ENCODE measurements around the gene PI16. TPM values are rescaled to one million over a fixed set of nuclear protein-coding genes. Genes with fewer than 3 reads are reported as not detected.

The PI16 gene
- total and polyA plus RNA-seq, 2 of the 13 experiments (the other 11 are each of a cell fraction or from before 2014, with no cell fraction given) = not detected

- no peak overlapping the region for H3K4me3 ChIP-seq (replicated peaks in 1 of 3; ENCODE audit: insufficient read depth in 1 of 3, low read depth in 2 of 3, low read length in 3 of 3)
- H3K9me3 ChIP-seq (ENCODE audit: low read length) = no peaks in the 10 kb centered on the region
- no peaks in the 10 kb centered on the region for H4K20me1 ChIP-seq (ENCODE audit: insufficient read depth, low read length)
- no peak overlapping the region for H2AFZ ChIP-seq (ENCODE audit: low read length)
- H3K79me2 ChIP-seq (ENCODE audit: insufficient read depth, low read length) = no peaks in the 10 kb centered on the region
- TF ChIP-seq ASH2L (IDR thresholded peaks at IDR 0.05; ENCODE audit: insufficient read length, low read depth, low read length) (no peak), ZKSCAN1 (IDR thresholded peaks at IDR 0.05; ENCODE audit: low read length) (peak; percentile 79; the same call in 1 of the 2 replicates)
- H3K36me3 ChIP-seq (replicated peaks in 1 of 2; ENCODE audit: control insufficient read depth in 1 of 2, insufficient read depth in 2 of 2, low read length in 2 of 2) = no peaks in the 10 kb centered on the region
- 10% methylated on average over 1 of the region's 1 CpG for WGBS (ENCODE audit: low lambda C conversion rate)
- no peaks in the 10 kb centered on the region for H3K4me1 ChIP-seq (ENCODE audit: insufficient read depth, low read length)
- no peak overlapping the region for H3K4me2 ChIP-seq (ENCODE audit: low read depth, low read length)
- DNase-seq (ENCODE audit: low spot score) = no peak
- no peak for FAIRE-seq
- CTCF ChIA-PET (ENCODE audit: low intra/inter-chr PET ratio, low total read pairs) = no interaction called here
- intact Hi-C loops (cut with micrococcal nuclease; ENCODE audit: unreplicated experiment) = no loop called here
- in situ Hi-C loops (cut with HindIII; ENCODE audit: extremely low pct_ligation_motif_present, low pct_unique_long_range_greater_than_20kb) = no loop called here
- POLR2A ChIA-PET = no interaction called here
- no peak for ATAC-seq
- H3K9ac ChIP-seq (ENCODE audit: insufficient read depth, low read depth, low read length) = no peak overlapping the region
- no peak overlapping the region for H3K27ac ChIP-seq (ENCODE audit: extremely low read length, insufficient read depth, low read length)
- H3K27me3 ChIP-seq (ENCODE audit: control insufficient read depth in 1 of 2, insufficient read depth in 2 of 2, low read length in 2 of 2) = peaks cover 13 to 53% of the 10 kb centered on the region in 2 experiments; a peak in 4 of 5 replicates
- BruUV-seq (replicated peaks) = no TSS peak
Observed at GRCh38 chr6:36953931-36954261, 642 bp upstream of the PI16 start.

GRCh38 chr6:36955136-36955535 is 598 bp downstream of the PI16 start:
- Histone ChIP-seq H4K20me1 (ENCODE audit: insufficient read depth, low read length) (no peaks in the 10 kb centered on the region), H3K4me3 (replicated peaks in 1 of 3; ENCODE audit: insufficient read depth in 1 of 3, low read depth in 2 of 3, low read length in 3 of 3) (no peak overlapping the region), H3K79me2 (ENCODE audit: insufficient read depth, low read length) (no peaks in the 10 kb centered on the region), H3K9ac (ENCODE audit: insufficient read depth, low read depth, low read length) (no peak overlapping the region), H3K4me2 (ENCODE audit: low read depth, low read length) (no peak overlapping the region), H3K36me3 (replicated peaks in 1 of 2; ENCODE audit: control insufficient read depth in 1 of 2, insufficient read depth in 2 of 2, low read length in 2 of 2) (no peaks in the 10 kb centered on the region), H3K9me3 (ENCODE audit: low read length) (no peaks in the 10 kb centered on the region), H3K27ac (ENCODE audit: extremely low read length, insufficient read depth, low read length) (no peak overlapping the region), H3K27me3 (ENCODE audit: control insufficient read depth in 1 of 2, insufficient read depth in 2 of 2, low read length in 2 of 2) (peaks cover 12 to 48% of the 10 kb centered on the region in 2 experiments; a peak in 3 of 5 replicates), H3K4me1 (ENCODE audit: insufficient read depth, low read length) (no peaks in the 10 kb centered on the region), H2AFZ (ENCODE audit: low read length) (no peak overlapping the region)
- BruUV-seq (replicated peaks) = no TSS peak
- in situ Hi-C loops (cut with HindIII; ENCODE audit: extremely low pct_ligation_motif_present, low pct_unique_long_range_greater_than_20kb) (no loop called here), intact Hi-C loops (cut with micrococcal nuclease; ENCODE audit: unreplicated experiment) (no loop called here)
- no peak for FAIRE-seq
- no peak for TF ChIP-seq HBP1 (CRISPR knock-in tag; IDR thresholded peaks at IDR 0.05; ENCODE audit: low read depth)
- TF ChIP-seq ZNF572 (CRISPR knock-in tag; IDR thresholded peaks at IDR 0.05) = no peak
- TF ChIP-seq ZNF496 (CRISPR knock-in tag; IDR thresholded peaks at IDR 0.05; ENCODE audit: insufficient replicate concordance) = no peak
- TF ChIP-seq ZNF784 (CRISPR knock-in tag; IDR thresholded peaks at IDR 0.05; ENCODE audit: borderline replicate concordance) = no peak
- TF ChIP-seq PAF1 (CRISPR knock-in tag; IDR thresholded peaks at IDR 0.05) = no peak
- no peak for TF ChIP-seq ISL2 (CRISPR knock-in tag; IDR thresholded peaks at IDR 0.05)
- TF ChIP-seq NAIF1 (CRISPR knock-in tag; IDR thresholded peaks at IDR 0.05; ENCODE audit: borderline replicate concordance) = no peak
- TF ChIP-seq NFKB2 (CRISPR knock-in tag; IDR thresholded peaks at IDR 0.05; ENCODE audit: borderline replicate concordance) = no peak
- no peak for TF ChIP-seq ZNF724P (CRISPR knock-in tag; IDR thresholded peaks at IDR 0.05; ENCODE audit: borderline replicate concordance)
- TF ChIP-seq ZC3H13 (CRISPR knock-in tag; IDR thresholded peaks at IDR 0.05) = no peak
- no peak for TF ChIP-seq EED (CRISPR knock-in tag; IDR thresholded peaks at IDR 0.05)
- POLR2A ChIA-PET = interaction anchor here (1.7 kb wide), 1 partner anchor 31 kb away, joined by 5 read pairs; the partner anchor contains the start of gene MTCH1
- no peak for ATAC-seq
- CTCF ChIA-PET (ENCODE audit: low intra/inter-chr PET ratio, low total read pairs) = no interaction called here
- 28% methylated on average over 6 of the region's 6 CpGs for WGBS (ENCODE audit: low lambda C conversion rate)
- DNase-seq (ENCODE audit: low spot score) = no peak

Data from HepG2 (cell line).